Suprapubic skin (tissue), 3 donors: ENCODE results near the gene PCBP3.

ENCODE experiments used
- POLR2A ChIP-seq, 2 donors: fragments of 450-650 bp; IDR thresholded peaks; one replicate each; pipeline ENCODE4 v1.6.1; 2017; ENCODE audit warnings: antibody characterized with exemption in 2 of 2, mild to moderate bottlenecking in 2 of 2, moderate library complexity in 2 of 2
- TF ChIP-seq, protein P1 (sequence below), 2 donors: fragments of 200-600 bp in 1 of 2; fragments of 450-650 bp in 1 of 2; sonication (generic) in 1 of 2; IDR thresholded peaks; one replicate each; pipeline ENCODE4 v1.5.1; 2016 to 2019; ENCODE audit warnings: antibody characterized with exemption in 2 of 2, mild to moderate bottlenecking in 1 of 2, moderate library complexity in 1 of 2

DNA sequence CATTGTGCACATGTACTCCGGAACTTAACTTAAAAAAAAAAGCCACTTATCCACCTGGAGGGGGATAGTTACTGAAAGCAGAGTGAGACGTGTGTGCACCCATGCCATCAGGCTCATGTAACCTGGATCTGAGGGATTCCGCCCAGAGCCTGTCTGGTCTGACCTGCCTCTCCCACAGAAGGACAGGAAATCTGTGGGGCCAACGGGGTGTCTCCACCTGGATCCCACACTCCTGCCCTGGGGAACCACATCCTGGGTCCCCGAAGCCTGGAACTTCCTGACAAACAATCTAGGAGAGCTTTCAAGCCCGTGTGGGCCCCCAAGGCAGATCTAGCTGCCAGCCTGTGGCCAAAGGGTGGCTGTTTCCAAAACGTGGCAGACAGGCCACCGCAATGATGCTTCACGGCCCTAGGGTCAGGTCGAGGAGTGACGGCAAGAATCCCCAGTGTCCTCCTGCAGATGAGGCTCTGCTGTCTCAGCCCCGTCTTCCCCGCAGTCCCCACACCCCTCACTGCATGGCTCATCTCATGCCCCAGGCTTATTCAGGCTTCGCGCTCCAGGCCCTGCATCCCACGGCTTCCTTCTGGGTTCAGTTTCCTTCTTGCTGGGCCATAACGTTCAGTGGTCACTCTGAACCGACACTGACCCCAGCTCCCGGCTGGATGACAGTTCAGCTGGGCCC is 21.0 kb upstream of the PCBP3 start:
- TF ChIP-seq, protein P1, sequence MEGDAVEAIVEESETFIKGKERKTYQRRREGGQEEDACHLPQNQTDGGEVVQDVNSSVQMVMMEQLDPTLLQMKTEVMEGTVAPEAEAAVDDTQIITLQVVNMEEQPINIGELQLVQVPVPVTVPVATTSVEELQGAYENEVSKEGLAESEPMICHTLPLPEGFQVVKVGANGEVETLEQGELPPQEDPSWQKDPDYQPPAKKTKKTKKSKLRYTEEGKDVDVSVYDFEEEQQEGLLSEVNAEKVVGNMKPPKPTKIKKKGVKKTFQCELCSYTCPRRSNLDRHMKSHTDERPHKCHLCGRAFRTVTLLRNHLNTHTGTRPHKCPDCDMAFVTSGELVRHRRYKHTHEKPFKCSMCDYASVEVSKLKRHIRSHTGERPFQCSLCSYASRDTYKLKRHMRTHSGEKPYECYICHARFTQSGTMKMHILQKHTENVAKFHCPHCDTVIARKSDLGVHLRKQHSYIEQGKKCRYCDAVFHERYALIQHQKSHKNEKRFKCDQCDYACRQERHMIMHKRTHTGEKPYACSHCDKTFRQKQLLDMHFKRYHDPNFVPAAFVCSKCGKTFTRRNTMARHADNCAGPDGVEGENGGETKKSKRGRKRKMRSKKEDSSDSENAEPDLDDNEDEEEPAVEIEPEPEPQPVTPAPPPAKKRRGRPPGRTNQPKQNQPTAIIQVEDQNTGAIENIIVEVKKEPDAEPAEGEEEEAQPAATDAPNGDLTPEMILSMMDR (IDR thresholded peaks at IDR 0.05) = no peak
- TF ChIP-seq POLR2A (IDR thresholded peaks at IDR 0.05) = no peak
